GM19455 (cell line): ENCODE measurements around the gene PPP2R5A.

ENCODE experiments used
- ATAC-seq: cut with Tn5 transposase; IDR thresholded peaks from one replicate; pipeline ENCODE4 v1.9.1; 2021; ENCODE audit not compliant: unreplicated experiment

PPP2R5A gene

DNA sequence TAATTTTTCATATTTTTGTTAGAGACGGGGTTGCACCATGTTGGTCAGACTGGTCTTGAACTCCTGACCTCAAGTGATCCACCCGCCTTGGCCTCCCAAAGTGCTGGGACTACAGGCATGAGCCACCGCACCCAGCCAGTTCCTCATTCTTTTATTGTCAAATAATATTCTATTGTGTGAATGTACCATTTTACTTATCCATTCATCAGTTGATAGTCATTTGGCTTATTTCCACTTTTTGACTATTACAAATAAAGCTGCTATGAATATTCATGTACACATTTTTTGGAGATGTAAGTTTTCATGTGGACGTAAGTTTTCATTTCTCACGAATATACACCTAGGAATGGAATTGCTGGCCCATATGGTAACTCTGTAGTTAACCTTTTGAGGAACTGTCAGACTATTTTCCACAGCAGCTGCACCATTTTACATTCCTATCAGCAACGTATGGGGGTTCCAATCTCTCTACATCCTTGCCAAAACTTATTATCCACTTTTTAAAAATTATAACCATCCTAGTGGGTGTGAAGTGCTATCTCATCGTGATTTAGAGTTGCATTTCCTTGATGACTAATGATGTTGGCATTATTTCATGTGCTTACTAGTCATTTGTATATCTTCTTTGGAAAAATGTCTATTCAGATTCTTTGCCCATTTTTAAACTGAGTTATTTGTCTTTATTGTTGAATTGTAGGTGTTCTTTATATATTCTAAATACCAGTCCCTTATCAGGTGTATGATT lies 116.8 kb downstream of the PPP2R5A start:
- no peak for ATAC-seq

DNA sequence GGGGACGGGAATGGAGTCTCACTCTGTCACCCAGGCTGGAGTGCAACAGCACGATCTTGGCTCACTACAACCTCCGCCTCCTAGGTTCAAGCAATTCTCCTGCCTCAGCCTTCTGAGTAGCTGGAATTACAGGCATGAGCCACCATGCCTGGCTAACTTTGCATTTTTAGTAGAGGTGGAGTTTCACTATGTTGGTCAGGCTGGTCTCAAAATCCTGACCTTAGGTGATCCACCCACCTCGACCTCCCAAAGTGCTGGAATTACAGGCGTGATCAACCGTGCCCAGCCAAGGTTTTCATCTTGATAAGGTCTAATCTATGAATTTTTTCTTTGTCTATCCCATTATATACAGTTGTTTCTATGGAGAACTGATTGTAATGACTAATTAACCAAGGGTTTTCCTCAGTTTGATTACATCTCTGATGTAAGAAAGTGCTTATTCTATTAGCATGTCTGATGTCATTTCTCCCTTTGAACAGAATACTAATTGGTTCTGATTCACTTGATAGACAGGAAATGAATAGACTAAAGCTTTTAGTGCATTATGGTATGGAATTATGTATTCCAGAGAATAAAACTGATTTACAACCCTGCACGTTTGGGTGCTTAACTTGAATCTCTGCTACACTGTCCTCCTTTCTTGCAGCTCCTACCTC lies 117.6 kb downstream of the PPP2R5A start:
- ATAC-seq = no peak

DNA sequence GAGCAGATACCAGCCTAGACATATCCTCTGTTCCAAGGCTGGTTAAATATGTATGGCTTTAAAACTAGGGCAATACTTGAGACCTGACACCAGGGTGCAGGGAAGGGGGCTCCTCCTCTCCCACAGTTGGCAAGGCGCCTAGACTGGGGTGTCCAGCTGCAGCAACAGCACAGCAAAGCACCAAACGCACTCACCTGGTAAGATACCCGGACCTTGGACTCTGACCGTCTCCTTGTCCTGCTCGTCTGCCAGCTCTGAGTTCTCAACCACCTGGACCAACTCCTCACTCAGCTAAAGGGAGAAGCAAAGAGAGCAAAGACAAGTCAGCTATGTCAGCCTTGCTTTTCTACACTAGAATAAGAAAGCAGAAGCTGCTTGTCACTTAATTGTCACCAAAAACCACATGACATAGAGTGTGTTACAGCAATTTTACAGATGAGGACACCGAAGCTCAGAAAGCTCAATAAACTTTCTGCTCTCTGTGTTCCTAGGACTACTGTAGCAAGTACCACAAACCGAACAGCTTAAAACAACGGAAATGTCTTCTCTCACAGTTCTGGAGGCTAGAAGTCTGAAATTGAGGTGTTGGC lies 125.1 kb downstream of the PPP2R5A start:
- no peak for ATAC-seq
